ENCODE results near the gene RFC3.

DNA sequence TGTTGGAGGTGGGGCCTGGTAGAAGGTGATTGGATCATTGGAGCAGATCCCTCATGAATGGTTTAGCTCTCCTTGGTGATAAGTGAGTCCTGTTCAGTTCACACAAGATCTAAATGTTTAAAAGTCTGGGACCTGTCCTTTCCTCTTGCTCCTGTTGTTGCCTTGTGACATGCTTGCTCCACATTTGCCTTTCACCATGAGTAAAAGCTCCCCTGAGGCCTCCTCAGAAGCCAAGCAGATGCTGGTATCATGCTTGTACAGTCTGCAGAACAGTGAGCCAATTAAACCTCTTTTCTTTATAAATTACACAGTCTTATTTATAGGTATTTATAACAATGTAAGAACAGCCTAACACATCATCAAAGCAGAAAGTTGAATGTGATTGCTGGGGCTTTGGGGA lies 24.2 kb upstream of the RFC3 start:
- TF ChIP-seq CTCF (IDR thresholded peaks at IDR 0.05; ENCODE audit: poor library complexity) (no peak), EZH2 (IDR thresholded peaks at IDR 0.05; ENCODE audit: borderline replicate concordance) (no peak)
